Measurements from ENCODE around the gene ELOVL2. TPM values are rescaled to one million over a fixed set of nuclear protein-coding genes. Genes with fewer than 3 reads are reported as not detected.
"Not testable (repeated sequence)": the region's sequence is repeated elsewhere in the genome, so short reads cannot be mapped to it uniquely, and the experiment has no call there.

ELOVL2 gene
- polyA plus RNA-seq, 1 donor (not counting 4 experiments of a cell fraction or from before 2014, with no cell fraction given) = 0.05 TPM

GRCh38 chr6:10991115-10991514 lies 53.0 kb downstream of the ELOVL2 start:
- Histone ChIP-seq H3K9me1 (ENCODE audit: control insufficient read depth, extremely low read depth, insufficient read depth, low read length) (no peaks in the 10 kb centered on the region), H3K27me3 (ENCODE audit: control insufficient read depth, extremely low read depth, insufficient read depth, low read length) (no peaks in the 10 kb centered on the region), H3K4me3 (ENCODE audit: control insufficient read depth in 2 of 3, extremely low read depth in 1 of 3, insufficient read depth in 2 of 3, low read depth in 1 of 3, low read length in 3 of 3) (no peak overlapping the region), H3K27ac (ENCODE audit: control insufficient read depth, insufficient read depth, low read length) (no peak overlapping the region), H4K20me1 (ENCODE audit: control insufficient read depth, extremely low read depth, insufficient read depth, low read length) (no peaks in the 10 kb centered on the region), H3K4me2 (ENCODE audit: control insufficient read depth, extremely low read depth, insufficient read depth, low read depth, low read length) (no peak overlapping the region), H3K36me3 (ENCODE audit: control insufficient read depth in 2 of 2, extremely low read depth in 1 of 2, insufficient read depth in 2 of 2, low read length in 2 of 2) (no peaks in the 10 kb centered on the region), H3K79me2 (ENCODE audit: control insufficient read depth, insufficient read depth, low read length) (no peaks in the 10 kb centered on the region), H3K9me3 (ENCODE audit: control insufficient read depth, low read depth, low read length) (no peaks in the 10 kb centered on the region), H3K4me1 (ENCODE audit: control insufficient read depth, extremely low read depth, insufficient read depth, low read length) (no peaks in the 10 kb centered on the region), H3K9ac (ENCODE audit: control insufficient read depth, extremely low read depth, insufficient read depth, low read length) (no peak overlapping the region), H2AFZ (ENCODE audit: control insufficient read depth, low read length) (no peak overlapping the region)
- DNase-seq (ENCODE audit: low read depth, low spot score) (no peak), FAIRE-seq (no peak)
- no peak for TF ChIP-seq CTCF (optimal IDR thresholded peaks at IDR 0.05 in 1 of 3, IDR thresholded peaks at IDR 0.05 in 1 of 3, conservative IDR thresholded peaks at IDR 0.05 in 1 of 3; ENCODE audit: extremely low read depth in 1 of 3, insufficient read depth in 2 of 3, low read length in 3 of 3)
- TF ChIP-seq EZH2 (IDR thresholded peaks at IDR 0.05; ENCODE audit: low read length) = no peak
- dilution Hi-C loops (cut with MboI; ENCODE audit: extremely low pct_ligation_motif_present, low sequenced_read_pairs) = no loop called here

- Histone ChIP-seq H3K9me3 (ENCODE audit: control insufficient read depth, low read depth, low read length) (no peaks in the 10 kb centered on the region), H3K79me2 (ENCODE audit: control insufficient read depth, insufficient read depth, low read length) (no peaks in the 10 kb centered on the region), H3K4me2 (ENCODE audit: control insufficient read depth, extremely low read depth, insufficient read depth, low read depth, low read length) (no peak overlapping the region), H3K9ac (ENCODE audit: control insufficient read depth, extremely low read depth, insufficient read depth, low read length) (no peak overlapping the region), H3K27ac (ENCODE audit: control insufficient read depth, insufficient read depth, low read length) (no peak overlapping the region), H3K27me3 (ENCODE audit: control insufficient read depth, extremely low read depth, insufficient read depth, low read length) (no peaks in the 10 kb centered on the region), H3K9me1 (ENCODE audit: control insufficient read depth, extremely low read depth, insufficient read depth, low read length) (no peaks in the 10 kb centered on the region), H3K4me3 (ENCODE audit: control insufficient read depth in 2 of 3, extremely low read depth in 1 of 3, insufficient read depth in 2 of 3, low read depth in 1 of 3, low read length in 3 of 3) (no peak overlapping the region), H4K20me1 (ENCODE audit: control insufficient read depth, extremely low read depth, insufficient read depth, low read length) (no peaks in the 10 kb centered on the region), H3K36me3 (ENCODE audit: control insufficient read depth in 2 of 2, extremely low read depth in 1 of 2, insufficient read depth in 2 of 2, low read length in 2 of 2) (no peaks in the 10 kb centered on the region), H2AFZ (ENCODE audit: control insufficient read depth, low read length) (no peak overlapping the region), H3K4me1 (ENCODE audit: control insufficient read depth, extremely low read depth, insufficient read depth, low read length) (no peaks in the 10 kb centered on the region)
- TF ChIP-seq EZH2 (IDR thresholded peaks at IDR 0.05; ENCODE audit: low read length) = no peak
- no peak for TF ChIP-seq CTCF (optimal IDR thresholded peaks at IDR 0.05 in 1 of 3, IDR thresholded peaks at IDR 0.05 in 1 of 3, conservative IDR thresholded peaks at IDR 0.05 in 1 of 3; ENCODE audit: extremely low read depth in 1 of 3, insufficient read depth in 2 of 3, low read length in 3 of 3)
- FAIRE-seq (no peak), DNase-seq (ENCODE audit: low read depth, low spot score) (no peak)
- dilution Hi-C loops (cut with MboI; ENCODE audit: extremely low pct_ligation_motif_present, low sequenced_read_pairs) = no loop called here
Observed at GRCh38 chr6:10989587-10989986, 54.5 kb downstream of the ELOVL2 start.

DNA sequence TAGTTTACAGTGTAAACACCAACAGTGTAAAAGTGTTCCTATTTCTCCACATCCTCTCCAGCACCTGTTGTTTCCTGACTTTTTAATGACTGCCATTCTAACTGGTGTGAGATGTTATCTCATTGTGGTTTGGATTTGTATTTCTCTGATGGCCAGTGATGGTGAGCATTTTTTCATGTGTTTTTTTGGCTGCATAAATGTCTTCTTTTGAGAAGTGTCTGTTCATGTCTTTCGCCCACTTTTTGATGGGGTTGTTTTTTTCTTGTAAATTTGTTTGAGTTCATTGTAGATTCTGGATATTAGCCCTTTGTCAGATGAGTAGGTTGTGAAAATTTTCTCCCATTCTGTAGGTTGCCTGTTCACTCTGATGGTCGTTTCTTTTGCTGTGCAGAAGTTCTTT lies 59.1 kb downstream of the ELOVL2 start:
- H3K27me3 ChIP-seq (ENCODE audit: control insufficient read depth, extremely low read depth, insufficient read depth, low read length); dilution Hi-C loops (cut with MboI; ENCODE audit: extremely low pct_ligation_motif_present, low sequenced_read_pairs): not testable (repeated sequence)

More for the DNA sequence above, 59.1 kb downstream of the ELOVL2 start:
- H3K9ac ChIP-seq (ENCODE audit: control insufficient read depth, extremely low read depth, insufficient read depth, low read length); DNase-seq (ENCODE audit: low read depth, low spot score); FAIRE-seq; H3K4me1 ChIP-seq (ENCODE audit: control insufficient read depth, extremely low read depth, insufficient read depth, low read length); H3K4me2 ChIP-seq (ENCODE audit: control insufficient read depth, extremely low read depth, insufficient read depth, low read depth, low read length); H3K4me3 ChIP-seq (ENCODE audit: control insufficient read depth in 2 of 3, extremely low read depth in 1 of 3, insufficient read depth in 2 of 3, low read depth in 1 of 3, low read length in 3 of 3); H3K79me2 ChIP-seq (ENCODE audit: control insufficient read depth, insufficient read depth, low read length); H3K36me3 ChIP-seq (ENCODE audit: control insufficient read depth in 2 of 2, extremely low read depth in 1 of 2, insufficient read depth in 2 of 2, low read length in 2 of 2); H3K27ac ChIP-seq (ENCODE audit: control insufficient read depth, insufficient read depth, low read length); H2AFZ ChIP-seq (ENCODE audit: control insufficient read depth, low read length); H4K20me1 ChIP-seq (ENCODE audit: control insufficient read depth, extremely low read depth, insufficient read depth, low read length); H3K9me3 ChIP-seq (ENCODE audit: control insufficient read depth, low read depth, low read length); H3K9me1 ChIP-seq (ENCODE audit: control insufficient read depth, extremely low read depth, insufficient read depth, low read length): not testable (repeated sequence)
